Thyroid gland (tissue), 4 donors: Measurements from ENCODE around the gene THAP3.

Experiments
- POLR2A ChIP-seq, 2 donors: fragments of 450-650 bp; IDR thresholded peaks; one replicate each; pipeline ENCODE4 v1.6.1; 2017; ENCODE audit warnings: antibody characterized with exemption in 2 of 2, mild to moderate bottlenecking in 2 of 2, moderate library complexity in 1 of 2
- TF ChIP-seq, protein P1 (sequence below), 6 experiments: fragments of 200-600 bp in 3 of 6; fragments of 450-650 bp in 3 of 6; sonication (generic) in 3 of 6; IDR thresholded peaks; one replicate each; pipeline ENCODE4 v1.5.1; 2016 to 2019; ENCODE audit warnings: antibody characterized with exemption in 6 of 6, mild to moderate bottlenecking in 2 of 6, inconsistent platforms in 1 of 6, moderate library complexity in 1 of 6

DNA sequence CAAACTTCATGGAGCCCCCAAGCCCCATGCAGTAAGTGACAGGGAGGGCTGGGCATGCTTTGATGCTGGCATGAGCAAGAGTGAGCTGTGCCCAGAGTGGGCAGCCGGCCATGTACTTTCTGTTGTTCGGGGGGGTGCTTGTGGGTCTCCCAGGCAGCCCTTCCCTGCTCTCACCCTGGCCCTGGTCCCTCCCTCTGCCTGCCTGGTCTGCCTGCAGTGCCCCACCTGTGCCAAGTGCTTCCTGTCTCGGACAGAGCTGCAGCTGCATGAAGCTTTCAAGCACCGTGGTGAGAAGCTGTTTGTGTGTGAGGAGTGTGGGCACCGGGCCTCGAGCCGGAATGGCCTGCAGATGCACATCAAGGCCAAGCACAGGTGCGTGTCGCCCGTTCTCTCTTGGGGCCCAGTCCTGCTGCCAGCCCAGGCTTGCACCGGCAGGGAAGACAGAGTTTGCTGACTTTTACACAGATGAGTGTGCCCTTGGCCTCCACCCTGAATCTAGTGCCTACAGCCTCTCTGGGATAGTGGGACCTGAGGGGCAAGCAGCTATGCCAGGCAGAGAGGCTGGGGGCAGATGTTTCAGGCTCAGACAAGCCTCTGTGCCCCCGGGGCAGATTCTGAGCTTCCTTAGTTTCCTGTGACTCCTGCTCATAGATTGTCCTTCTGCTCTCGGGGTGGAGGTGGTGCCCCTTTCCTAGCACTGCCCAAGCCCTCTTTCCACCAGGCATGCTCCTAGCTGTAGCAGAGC, 37.2 kb upstream of the THAP3 start:
- TF ChIP-seq, protein P1, sequence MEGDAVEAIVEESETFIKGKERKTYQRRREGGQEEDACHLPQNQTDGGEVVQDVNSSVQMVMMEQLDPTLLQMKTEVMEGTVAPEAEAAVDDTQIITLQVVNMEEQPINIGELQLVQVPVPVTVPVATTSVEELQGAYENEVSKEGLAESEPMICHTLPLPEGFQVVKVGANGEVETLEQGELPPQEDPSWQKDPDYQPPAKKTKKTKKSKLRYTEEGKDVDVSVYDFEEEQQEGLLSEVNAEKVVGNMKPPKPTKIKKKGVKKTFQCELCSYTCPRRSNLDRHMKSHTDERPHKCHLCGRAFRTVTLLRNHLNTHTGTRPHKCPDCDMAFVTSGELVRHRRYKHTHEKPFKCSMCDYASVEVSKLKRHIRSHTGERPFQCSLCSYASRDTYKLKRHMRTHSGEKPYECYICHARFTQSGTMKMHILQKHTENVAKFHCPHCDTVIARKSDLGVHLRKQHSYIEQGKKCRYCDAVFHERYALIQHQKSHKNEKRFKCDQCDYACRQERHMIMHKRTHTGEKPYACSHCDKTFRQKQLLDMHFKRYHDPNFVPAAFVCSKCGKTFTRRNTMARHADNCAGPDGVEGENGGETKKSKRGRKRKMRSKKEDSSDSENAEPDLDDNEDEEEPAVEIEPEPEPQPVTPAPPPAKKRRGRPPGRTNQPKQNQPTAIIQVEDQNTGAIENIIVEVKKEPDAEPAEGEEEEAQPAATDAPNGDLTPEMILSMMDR (IDR thresholded peaks at IDR 0.05): no peak
- TF ChIP-seq POLR2A (IDR thresholded peaks at IDR 0.05): peak in 1 of 2 donors; percentile 47
